ENCODE results near the gene ASF1B. TPM values are rescaled to one million over a fixed set of nuclear protein-coding genes. Genes with fewer than 3 reads are reported as not detected.

Gene ASF1B
- total and polyA plus RNA-seq, 2 experiments from 2014 or later = 33.3 to 36.9 TPM

DNA sequence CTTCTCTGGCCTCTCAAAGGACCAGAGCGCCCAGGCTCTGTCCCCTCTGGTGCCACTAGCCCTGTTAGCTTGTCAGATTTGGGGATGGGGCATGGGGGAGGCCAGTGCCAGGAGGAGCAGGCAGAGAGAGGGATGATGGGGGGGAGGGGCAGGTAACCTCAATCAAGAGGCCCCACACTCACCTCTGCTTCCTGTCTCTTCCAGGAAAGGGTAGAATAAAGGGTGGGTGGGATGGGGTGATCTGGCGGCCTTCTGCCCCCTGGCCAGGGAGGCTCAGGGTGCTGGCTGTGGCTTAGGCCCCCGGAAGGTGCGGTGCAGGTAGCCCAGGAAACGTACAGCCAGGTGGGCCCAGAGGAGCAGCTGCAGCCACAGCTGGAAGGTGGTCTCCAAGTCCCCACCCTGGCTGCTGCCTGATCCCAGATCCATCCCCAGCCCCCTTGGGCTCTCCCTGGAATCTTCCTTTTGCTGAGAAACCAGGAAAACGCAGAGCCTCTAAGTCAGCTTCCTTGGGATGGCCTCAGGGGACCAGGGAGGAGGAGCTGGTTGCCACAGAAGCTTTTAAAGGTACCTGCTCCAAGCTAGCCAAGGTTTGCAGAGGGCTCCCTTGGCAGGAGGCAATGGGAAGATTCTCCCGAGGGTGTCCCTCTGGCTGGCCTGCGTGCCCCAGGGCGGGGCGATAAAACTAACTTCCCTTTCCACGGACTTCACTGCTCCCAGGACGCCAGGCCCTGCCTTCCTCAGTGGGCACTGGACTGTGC, 24.2 kb downstream of the ASF1B start:
- Histone ChIP-seq H3K4me3 (0 out of 2 replicates have a peak overlapping the region, but pooled peaks have one; percentile 30), H4K20me1 (replicated peaks; ENCODE audit: insufficient read depth) (peaks cover 11% of the 10 kb centered on the region), H3K4me1 (ENCODE audit: insufficient read depth) (peaks cover 42% of the 10 kb centered on the region), H3K79me2 (replicated peaks; ENCODE audit: insufficient read depth) (peaks cover 17% of the 10 kb centered on the region), H3F3A (replicated peaks; ENCODE audit: low read depth) (peaks cover 15% of the 10 kb centered on the region), H3K36me3 (ENCODE audit: insufficient read depth) (no peaks in the 10 kb centered on the region), H3K9me2 (ENCODE audit: insufficient read depth) (no peaks in the 10 kb centered on the region), H3K4me2 (peak overlapping the region; percentile 68), H3K27me3 (ENCODE audit: insufficient read depth) (no peaks in the 10 kb centered on the region), H3K27ac (ENCODE audit: low read depth) (0 out of 2 replicates have a peak overlapping the region, but pooled peaks have one; percentile 63), H2AFZ (no peak overlapping the region)
- Mint-ChIP-seq H3K36me3 (ENCODE audit: low read depth) (no peaks in the 10 kb centered on the region), H3K27ac (0 out of 2 replicates have a peak overlapping the region, but pooled peaks have one; percentile 27), H3K4me3 (no peak overlapping the region; the same call in 2 of the 3 replicates), H3K9me3 (no peaks in the 10 kb centered on the region; the same call in 2 of the 3 replicates), H3K4me1 (peaks cover 36% of the 10 kb centered on the region), H3K27me3 (ENCODE audit: insufficient read depth, low read depth, poor library complexity) (peaks cover 4% of the 10 kb centered on the region)
- TF ChIP-seq ZNF114 (CRISPR knock-in tag; IDR thresholded peaks at IDR 0.05) (no peak), EZH2 (IDR thresholded peaks at IDR 0.05; ENCODE audit: low read depth, unreplicated experiment) (no peak), NANOG (IDR thresholded peaks at IDR 0.05; ENCODE audit: borderline replicate concordance) (no peak), STAT1 (IDR thresholded peaks at IDR 0.05; ENCODE audit: unreplicated experiment) (no peak), ZNF331 (CRISPR knock-in tag; IDR thresholded peaks at IDR 0.05; ENCODE audit: low read depth) (no peak), REST (IDR thresholded peaks at IDR 0.05; ENCODE audit: unreplicated experiment) (no peak), JUNB (IDR thresholded peaks at IDR 0.05; ENCODE audit: unreplicated experiment) (no peak), EZH2phosphoT487 (IDR thresholded peaks at IDR 0.05; ENCODE audit: unreplicated experiment) (no peak)
- DNase-seq (ENCODE audit: low spot score) = peak; percentile 34
- ATAC-seq = no peak

GRCh38 chr19:14111486-14111885, 24.9 kb downstream of the ASF1B start:
- Histone ChIP-seq H3K4me2 (peak overlapping the region; percentile 64; the same call in 1 of the 2 replicates), H3K27ac (ENCODE audit: low read depth) (no peak overlapping the region), H3K36me3 (ENCODE audit: insufficient read depth) (no peaks in the 10 kb centered on the region), H3K79me2 (replicated peaks; ENCODE audit: insufficient read depth) (peaks cover 12% of the 10 kb centered on the region), H4K20me1 (replicated peaks; ENCODE audit: insufficient read depth) (peaks cover 8% of the 10 kb centered on the region; the same call in 1 of the 2 replicates), H3F3A (replicated peaks; ENCODE audit: low read depth) (peaks cover 15% of the 10 kb centered on the region), H2AFZ (no peak overlapping the region), H3K27me3 (ENCODE audit: insufficient read depth) (no peaks in the 10 kb centered on the region), H3K4me3 (no peak overlapping the region), H3K9me2 (ENCODE audit: insufficient read depth) (no peaks in the 10 kb centered on the region), H3K4me1 (ENCODE audit: insufficient read depth) (peaks cover 37% of the 10 kb centered on the region)
- Mint-ChIP-seq H3K36me3 (ENCODE audit: low read depth) (no peaks in the 10 kb centered on the region), H3K27me3 (ENCODE audit: insufficient read depth, low read depth, poor library complexity) (peaks cover 4% of the 10 kb centered on the region), H3K9me3 (no peaks in the 10 kb centered on the region; the same call in 2 of the 3 replicates), H3K4me3 (no peak overlapping the region), H3K27ac (no peak overlapping the region), H3K4me1 (peaks cover 31% of the 10 kb centered on the region)
- no peak for DNase-seq (ENCODE audit: low spot score)
- ATAC-seq = no peak
- TF ChIP-seq JUNB (IDR thresholded peaks at IDR 0.05; ENCODE audit: unreplicated experiment) = no peak
- no peak for TF ChIP-seq CREB1 (CRISPR knock-in tag; IDR thresholded peaks at IDR 0.05; ENCODE audit: low read depth)
- TF ChIP-seq ZNF114 (CRISPR knock-in tag; IDR thresholded peaks at IDR 0.05) = no peak
- TF ChIP-seq, protein P1, sequence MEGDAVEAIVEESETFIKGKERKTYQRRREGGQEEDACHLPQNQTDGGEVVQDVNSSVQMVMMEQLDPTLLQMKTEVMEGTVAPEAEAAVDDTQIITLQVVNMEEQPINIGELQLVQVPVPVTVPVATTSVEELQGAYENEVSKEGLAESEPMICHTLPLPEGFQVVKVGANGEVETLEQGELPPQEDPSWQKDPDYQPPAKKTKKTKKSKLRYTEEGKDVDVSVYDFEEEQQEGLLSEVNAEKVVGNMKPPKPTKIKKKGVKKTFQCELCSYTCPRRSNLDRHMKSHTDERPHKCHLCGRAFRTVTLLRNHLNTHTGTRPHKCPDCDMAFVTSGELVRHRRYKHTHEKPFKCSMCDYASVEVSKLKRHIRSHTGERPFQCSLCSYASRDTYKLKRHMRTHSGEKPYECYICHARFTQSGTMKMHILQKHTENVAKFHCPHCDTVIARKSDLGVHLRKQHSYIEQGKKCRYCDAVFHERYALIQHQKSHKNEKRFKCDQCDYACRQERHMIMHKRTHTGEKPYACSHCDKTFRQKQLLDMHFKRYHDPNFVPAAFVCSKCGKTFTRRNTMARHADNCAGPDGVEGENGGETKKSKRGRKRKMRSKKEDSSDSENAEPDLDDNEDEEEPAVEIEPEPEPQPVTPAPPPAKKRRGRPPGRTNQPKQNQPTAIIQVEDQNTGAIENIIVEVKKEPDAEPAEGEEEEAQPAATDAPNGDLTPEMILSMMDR (conservative IDR thresholded peaks at IDR 0.05; ENCODE audit: low read depth in 2 of 2) = no peak
- no peak for TF ChIP-seq STAT1 (IDR thresholded peaks at IDR 0.05; ENCODE audit: unreplicated experiment)
- no peak for TF ChIP-seq NANOG (IDR thresholded peaks at IDR 0.05; ENCODE audit: borderline replicate concordance)
- TF ChIP-seq EZH2 (IDR thresholded peaks at IDR 0.05; ENCODE audit: low read depth, unreplicated experiment) = no peak
- TF ChIP-seq ZNF331 (CRISPR knock-in tag; IDR thresholded peaks at IDR 0.05; ENCODE audit: low read depth) = no peak

Data from GM23338 (cell line).